Kidney epithelial cell (primary cell): ENCODE results near the gene GAPDHS. TPM values are rescaled to one million over a fixed set of nuclear protein-coding genes. Genes with fewer than 3 reads are reported as not detected.

Experiments used
- DNase-seq: peaks from one replicate; pipeline ENCODE4 v3.0.0-alpha.2; 2010; ENCODE audit warnings: low read depth
- H3K27me3 ChIP-seq: 2 replicates; pipeline ENCODE4 v1.6.0; 2011; ENCODE audit warnings: low read length; ENCODE audit not compliant: control insufficient read depth, insufficient read depth
- H3K36me3 ChIP-seq: 2 replicates; pipeline ENCODE4 v1.5.1; 2011; ENCODE audit warnings: low read length; ENCODE audit not compliant: control insufficient read depth, insufficient read depth
- H3K4me3 ChIP-seq: 2 replicates; pipeline ENCODE4 v1.5.1; 2011; ENCODE audit warnings: low read depth, mild to moderate bottlenecking, control low read depth, low read length
- CTCF ChIP-seq: IDR thresholded peaks from 2 replicates; pipeline ENCODE4 v1.5.1; 2011; ENCODE audit warnings: mild to moderate bottlenecking, moderate library complexity, low read length, control low read depth, inconsistent platforms; ENCODE audit not compliant: insufficient read depth, poor library complexity, severe bottlenecking
- total RNA-seq: library from RNA; depleted of rRNA; stranded (reverse); fragments of >200 nt; gene quantifications from 2 replicates; pipeline ENCODE4 v1.2.3, GENCODE V29; 2015

Gene GAPDHS
- total RNA-seq, 1 donor from 2014 or later: not detected

- Histone ChIP-seq H3K36me3 (no peaks in the 10 kb centered on the region), H3K27me3 (peaks cover 25% of the 10 kb centered on the region), H3K4me3 (no peak overlapping the region)
- no peak for DNase-seq
- no peak for TF ChIP-seq CTCF
Measured at GRCh38 chr19:35534803-35535480, 1.7 kb downstream of the GAPDHS start.

GRCh38 chr19:35539314-35539713, 6.1 kb downstream of the GAPDHS start:
- DNase-seq: no peak
- Histone ChIP-seq H3K36me3 (no peaks in the 10 kb centered on the region), H3K4me3 (no peak overlapping the region), H3K27me3 (peaks cover 3% of the 10 kb centered on the region)
- no peak for TF ChIP-seq CTCF

- no peak for DNase-seq
- no peak for TF ChIP-seq CTCF
- Histone ChIP-seq H3K4me3 (no peak overlapping the region), H3K36me3 (no peaks in the 10 kb centered on the region), H3K27me3 (no peaks in the 10 kb centered on the region)
Measured at GRCh38 chr19:35539850-35540249, 6.6 kb downstream of the GAPDHS start.

GRCh38 chr19:35540356-35540927, 7.2 kb downstream of the GAPDHS start:
- no peak for TF ChIP-seq CTCF
- no peak overlapping the region for H3K4me3 ChIP-seq
- no peaks in the 10 kb centered on the region for H3K36me3 ChIP-seq
- no peaks in the 10 kb centered on the region for H3K27me3 ChIP-seq
- no peak for DNase-seq

- Histone ChIP-seq H3K27me3 (no peaks in the 10 kb centered on the region), H3K4me3 (no peak overlapping the region), H3K36me3 (no peaks in the 10 kb centered on the region)
- DNase-seq: no peak
- TF ChIP-seq CTCF: no peak
Measured at GRCh38 chr19:35542209-35542608, 9.0 kb downstream of the GAPDHS start.
